ENCODE measurements around the gene ACO2. TPM values are rescaled to one million over a fixed set of nuclear protein-coding genes. Genes with fewer than 3 reads are reported as not detected.

Gene ACO2
- total and polyA plus RNA-seq, 2 of the 8 experiments (the other 6 are each of a cell fraction or from before 2014, with no cell fraction given) = 52.8 to 75.4 TPM

DNA sequence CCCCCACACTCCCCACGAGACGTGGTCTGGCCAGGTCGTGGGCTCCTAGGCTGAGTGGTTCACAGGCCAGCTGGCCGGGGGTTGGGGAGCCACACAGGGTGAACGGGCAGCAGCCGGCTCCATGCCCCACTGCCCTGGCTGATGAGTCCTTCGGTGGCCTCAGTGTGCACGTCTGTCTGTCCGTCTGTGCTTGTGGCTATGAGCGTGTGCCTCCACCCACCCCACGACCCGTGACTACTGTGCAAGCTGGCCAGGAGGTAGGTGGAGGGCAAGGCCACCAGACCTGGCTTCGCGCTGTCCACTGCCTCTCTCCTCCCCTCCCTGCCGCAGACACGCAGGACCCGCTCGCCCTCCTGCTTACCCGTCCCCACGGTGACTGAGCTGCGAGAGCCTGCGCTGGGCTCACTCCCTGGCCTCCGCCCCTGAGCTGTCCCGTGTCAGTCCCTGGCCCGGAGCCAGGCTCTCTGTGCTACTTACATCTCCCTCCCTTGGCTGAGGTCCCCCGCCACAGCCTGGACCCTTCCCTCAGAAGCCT, 106.0 kb downstream of the ACO2 start:
- Histone ChIP-seq H2BK5ac (ENCODE audit: low read depth, low read length) (peak overlapping the region; percentile 35), H2BK120ac (replicated peaks; ENCODE audit: low read depth, low read length) (no peak overlapping the region), H2BK20ac (ENCODE audit: low read length) (no peak overlapping the region), H3K4me2 (ENCODE audit: insufficient read depth in 1 of 2, low read depth in 2 of 2, low read length in 2 of 2) (no peak overlapping the region), H2BK15ac (ENCODE audit: low read length) (no peak overlapping the region), H3K79me1 (ENCODE audit: low read depth, low read length) (no peaks in the 10 kb centered on the region; the same call in 1 of the 2 replicates), H3K9ac (replicated peaks in 1 of 4; ENCODE audit: extremely low read depth in 1 of 4, low read depth in 3 of 4, low read length in 3 of 4) (0 out of 7 replicates have a peak overlapping the region, but pooled peaks of 1 of the 4 experiments have one; percentile 11), H4K5ac (ENCODE audit: insufficient read length, low read depth, low read length) (no peak overlapping the region), H3K56ac (replicated peaks; ENCODE audit: insufficient read length, low read depth, low read length) (no peak overlapping the region), H3K27me3 (replicated peaks in 1 of 4; ENCODE audit: control insufficient read depth in 3 of 4, extremely low read depth in 1 of 4, insufficient read depth in 3 of 4, low read length in 3 of 4) (no peaks in the 10 kb centered on the region), H2AFZ (ENCODE audit: low read length) (no peak overlapping the region), H2AK5ac (ENCODE audit: low read depth, low read length) (no peak overlapping the region), H3K4me1 (replicated peaks in 1 of 4; ENCODE audit: control insufficient read depth in 3 of 4, insufficient read depth in 4 of 4, low read length in 3 of 4) (no peaks in the 10 kb centered on the region; a peak in 2 of 7 replicates), H4K8ac (ENCODE audit: extremely low read depth, insufficient read depth, low read length) (no peak overlapping the region; the same call in none of the 2 replicates), H3K23ac (ENCODE audit: insufficient read length) (no peak overlapping the region), H3K18ac (ENCODE audit: extremely low read depth, low read length) (no peak overlapping the region), H3K79me2 (ENCODE audit: control insufficient read depth in 1 of 2, insufficient read depth in 2 of 2, low read length in 2 of 2) (no peaks in the 10 kb centered on the region), H3K9me3 (ENCODE audit: insufficient read depth in 2 of 2, low read depth in 1 of 2, low read length in 1 of 2) (no peaks in the 10 kb centered on the region), H3K36me3 (ENCODE audit: control insufficient read depth in 2 of 4, insufficient read depth in 4 of 4, low read length in 3 of 4) (no peaks in the 10 kb centered on the region), H3K23me2 (ENCODE audit: low read depth, low read length) (peaks cover 3% of the 10 kb centered on the region; the same call in 1 of the 2 replicates), H4K20me1 (replicated peaks in 1 of 2; ENCODE audit: control insufficient read depth in 1 of 2, insufficient read depth in 2 of 2, low read length in 2 of 2) (peaks cover 0 to 7% of the 10 kb centered on the region in 2 experiments), H4K91ac (replicated peaks; ENCODE audit: insufficient read length, low read length) (no peak overlapping the region), H3K27ac (ENCODE audit: low read depth, low read length) (no peak overlapping the region; the same call in 1 of the 2 replicates), H3K14ac (ENCODE audit: insufficient read length) (no peak overlapping the region), H3K4ac (replicated peaks; ENCODE audit: insufficient read length, low read depth, low read length) (peak overlapping the region; percentile 53), H3K4me3 (ENCODE audit: extremely low read depth in 1 of 4, insufficient read depth in 2 of 4, low read depth in 3 of 4, low read length in 4 of 4) (no peak overlapping the region), H2BK12ac (ENCODE audit: low read depth, low read length) (no peak overlapping the region)
- ChIA-PET POLR2A (ENCODE audit: partially characterized antibody) (interaction anchor here (0.6 to 1.6 kb wide), 5 partner anchors 9 to 145 kb away, joined by 3 to 5 read pairs (median 4); partner anchors contain the start of gene CSDC2), CTCF (ENCODE audit: partially characterized antibody) (interaction anchor here (3.7 kb wide), 1 partner anchor 22 kb away, joined by 23 read pairs; no protein-coding TSS in a partner anchor)
- WGBS, 2 experiments (ENCODE audit: extremely low coverage in 1 of 2, insufficient coverage in 1 of 2, insufficient read length in 1 of 2, insufficient replicate concordance in 2 of 2, low coverage in 1 of 2, low lambda C conversion rate in 2 of 2, missing lambda C conversion rate in 1 of 2) = 90% methylated on average over 17 of the region's 26 CpGs; no CpG with 5 or more reads in 1 of the 2 experiments
- TF ChIP-seq CBX8 (IDR thresholded peaks at IDR 0.05; ENCODE audit: borderline replicate concordance, low read depth, low read length) (no peak), HDAC6 (IDR thresholded peaks at IDR 0.05; ENCODE audit: low read depth, low read length) (no peak), BACH1 (IDR thresholded peaks at IDR 0.05; ENCODE audit: low read length) (no peak), RNF2 (IDR thresholded peaks at IDR 0.05; ENCODE audit: borderline replicate concordance, low read depth, low read length, missing control alignments, poor library complexity, severe bottlenecking) (no peak), EGR1 (IDR thresholded peaks at IDR 0.05; ENCODE audit: borderline replicate concordance, low read depth, low read length) (no peak), ATF3 (IDR thresholded peaks at IDR 0.05; ENCODE audit: insufficient read depth, low read depth, low read length) (no peak), SP4 (IDR thresholded peaks at IDR 0.05; ENCODE audit: low read length) (no peak), POU5F1 (IDR thresholded peaks at IDR 0.05; ENCODE audit: low read depth, low read length) (no peak), MAFK (IDR thresholded peaks at IDR 0.05; ENCODE audit: low read depth, low read length) (no peak), GABPA (IDR thresholded peaks at IDR 0.05; ENCODE audit: borderline replicate concordance, insufficient read depth, low read length) (no peak), TAF7 (optimal IDR thresholded peaks at IDR 0.05; ENCODE audit: borderline replicate concordance, low read depth, low read length) (no peak), ASH2L (IDR thresholded peaks at IDR 0.05; ENCODE audit: low read length) (no peak)
- FAIRE-seq (no peak), DNase-seq (ENCODE audit: low read depth in 1 of 2, low spot score in 2 of 2) (no peak)

Data from H1 (cell line).